ENCODE data around the gene VTI1A.

The VTI1A gene

DNA sequence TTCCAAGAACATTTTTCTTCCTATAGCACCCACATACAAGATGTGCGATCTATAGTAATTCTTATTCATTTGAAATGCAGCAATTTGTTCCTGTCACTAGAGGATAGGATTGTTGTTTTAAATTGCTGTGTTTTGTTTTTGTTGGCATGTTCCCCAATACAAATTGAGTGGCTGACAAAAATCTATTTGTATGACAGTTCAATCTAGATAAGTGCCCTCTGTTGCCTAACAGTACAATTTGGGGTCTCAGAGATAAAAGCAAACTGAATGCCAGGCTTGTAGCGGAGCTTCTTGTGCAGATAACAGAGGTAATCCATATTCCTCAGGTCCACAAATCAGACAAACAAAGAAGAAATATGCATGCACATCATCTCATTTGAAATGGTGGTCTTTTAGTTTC, 68.8 kb downstream of the VTI1A start:
- no peaks in the 10 kb centered on the region for H3K27me3 ChIP-seq (ENCODE audit: control insufficient read depth, insufficient read depth, low read length)
- peaks cover 17% of the 10 kb centered on the region for H3K4me1 ChIP-seq (ENCODE audit: control insufficient read depth, insufficient read depth, low read length)
- no peak overlapping the region for H3K9ac ChIP-seq (ENCODE audit: low read length)
- no peaks in the 10 kb centered on the region for H3K9me3 ChIP-seq (ENCODE audit: control insufficient read depth, low read length)
- H3K4me3 ChIP-seq (ENCODE audit: low read length) = no peak overlapping the region
- no peaks in the 10 kb centered on the region for H3K36me3 ChIP-seq (ENCODE audit: control insufficient read depth, insufficient read depth, low read length)

DNA sequence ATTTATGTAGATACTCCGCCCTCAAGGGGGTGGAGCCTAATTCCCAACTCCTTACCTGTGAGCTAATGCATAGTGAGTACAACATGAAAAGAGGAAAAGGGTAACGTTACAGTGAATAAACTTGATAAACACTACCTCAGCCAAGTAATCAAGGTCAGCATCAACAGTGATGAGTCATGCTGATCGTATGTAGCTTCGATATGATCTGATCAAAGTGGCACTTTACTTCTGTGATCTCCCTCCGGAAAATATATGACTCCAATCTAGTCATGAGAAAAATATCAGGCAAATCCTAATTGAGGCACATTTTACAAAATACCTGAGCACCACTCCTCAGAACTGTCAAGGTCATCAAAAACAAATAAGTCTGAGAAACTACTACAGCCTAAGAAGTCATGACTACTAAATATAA, 70.4 kb downstream of the VTI1A start:
- Histone ChIP-seq H3K4me3 (ENCODE audit: low read length) (no peak overlapping the region), H3K4me1 (ENCODE audit: control insufficient read depth, insufficient read depth, low read length) (peaks cover 17% of the 10 kb centered on the region), H3K27me3 (ENCODE audit: control insufficient read depth, insufficient read depth, low read length) (no peaks in the 10 kb centered on the region), H3K9ac (ENCODE audit: low read length) (no peak overlapping the region), H3K36me3 (ENCODE audit: control insufficient read depth, insufficient read depth, low read length) (no peaks in the 10 kb centered on the region), H3K9me3 (ENCODE audit: control insufficient read depth, low read length) (no peaks in the 10 kb centered on the region)

DNA sequence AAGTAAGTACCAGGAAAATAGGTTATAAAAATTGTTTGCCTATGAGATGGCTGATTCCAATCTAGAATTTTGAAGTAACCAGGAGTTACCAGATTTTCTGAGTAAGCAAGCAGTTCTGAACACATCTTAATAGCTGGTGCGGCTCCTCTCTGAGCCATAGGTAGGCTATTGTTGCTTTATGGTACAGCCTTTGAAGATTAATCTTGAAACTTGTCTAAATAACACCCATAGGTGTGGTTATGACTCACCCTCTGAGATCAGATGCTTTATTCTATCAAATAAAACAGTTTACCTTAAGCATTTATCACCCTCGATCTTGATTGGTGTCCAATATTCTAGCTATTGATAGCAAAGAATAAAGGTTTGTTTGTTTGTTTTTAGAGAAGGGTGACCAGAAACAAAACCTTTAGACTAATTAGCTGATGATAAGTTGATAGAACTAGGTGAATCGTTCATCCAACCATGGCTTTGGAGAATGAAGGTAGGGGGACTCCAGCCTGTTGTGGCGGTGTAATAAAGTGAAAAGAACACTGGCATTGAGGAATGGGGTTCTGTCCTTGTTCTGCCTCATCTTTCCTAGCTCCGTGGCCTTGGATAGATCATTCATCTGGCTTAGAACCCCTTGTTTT, 72.2 kb downstream of the VTI1A start:
- Histone ChIP-seq H3K9me3 (ENCODE audit: control insufficient read depth, low read length) (no peaks in the 10 kb centered on the region), H3K4me1 (ENCODE audit: control insufficient read depth, insufficient read depth, low read length) (peaks cover 17% of the 10 kb centered on the region), H3K4me3 (ENCODE audit: low read length) (no peak overlapping the region), H3K27me3 (ENCODE audit: control insufficient read depth, insufficient read depth, low read length) (no peaks in the 10 kb centered on the region), H3K9ac (ENCODE audit: low read length) (no peak overlapping the region), H3K36me3 (ENCODE audit: control insufficient read depth, insufficient read depth, low read length) (no peaks in the 10 kb centered on the region)

DNA sequence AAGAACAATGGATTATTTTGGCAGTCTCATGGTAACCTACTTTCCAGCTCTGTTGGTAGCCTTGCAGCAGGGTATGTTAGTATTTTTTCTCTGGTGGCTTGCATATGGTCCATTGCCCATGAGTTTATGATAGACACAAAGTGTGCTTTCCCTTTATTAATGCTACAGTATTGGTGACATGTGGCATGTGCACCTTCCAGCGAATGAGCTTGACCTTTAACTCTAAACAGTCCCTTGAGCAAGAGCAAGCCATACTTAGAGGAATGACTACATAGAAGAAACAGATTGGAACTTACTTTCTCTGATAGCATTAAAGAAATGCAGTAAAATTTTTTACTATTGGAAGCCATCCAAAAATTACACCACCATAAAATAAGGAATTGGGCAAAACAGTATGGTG, 73.9 kb downstream of the VTI1A start:
- Histone ChIP-seq H3K4me1 (ENCODE audit: control insufficient read depth, insufficient read depth, low read length) (peaks cover 17% of the 10 kb centered on the region), H3K9ac (ENCODE audit: low read length) (no peak overlapping the region), H3K4me3 (ENCODE audit: low read length) (no peak overlapping the region), H3K36me3 (ENCODE audit: control insufficient read depth, insufficient read depth, low read length) (no peaks in the 10 kb centered on the region), H3K27me3 (ENCODE audit: control insufficient read depth, insufficient read depth, low read length) (no peaks in the 10 kb centered on the region), H3K9me3 (ENCODE audit: control insufficient read depth, low read length) (no peaks in the 10 kb centered on the region)

DNA sequence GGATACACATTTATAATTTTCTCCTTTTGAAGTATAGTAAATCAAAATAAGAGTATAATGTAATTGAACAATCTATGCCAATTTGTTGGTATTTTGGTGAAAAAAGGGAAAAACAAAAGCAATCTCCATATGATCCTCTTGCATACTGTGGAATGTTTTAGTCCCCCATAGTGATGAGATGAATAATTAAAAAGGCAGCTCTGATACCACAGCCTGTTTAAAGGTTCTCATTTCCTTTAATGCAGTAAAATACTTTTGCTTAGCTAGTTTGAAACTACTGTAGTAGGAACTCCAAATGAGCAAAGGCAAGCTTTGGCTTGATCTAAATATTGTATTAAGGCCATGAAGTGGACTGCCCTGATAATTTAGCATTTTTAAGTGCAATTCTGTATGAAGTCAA, 77.6 kb downstream of the VTI1A start:
- Histone ChIP-seq H3K4me3 (ENCODE audit: low read length) (no peak overlapping the region), H3K27me3 (ENCODE audit: control insufficient read depth, insufficient read depth, low read length) (no peaks in the 10 kb centered on the region), H3K9ac (ENCODE audit: low read length) (no peak overlapping the region), H3K9me3 (ENCODE audit: control insufficient read depth, low read length) (no peaks in the 10 kb centered on the region), H3K4me1 (ENCODE audit: control insufficient read depth, insufficient read depth, low read length) (no peaks in the 10 kb centered on the region), H3K36me3 (ENCODE audit: control insufficient read depth, insufficient read depth, low read length) (no peaks in the 10 kb centered on the region)

DNA sequence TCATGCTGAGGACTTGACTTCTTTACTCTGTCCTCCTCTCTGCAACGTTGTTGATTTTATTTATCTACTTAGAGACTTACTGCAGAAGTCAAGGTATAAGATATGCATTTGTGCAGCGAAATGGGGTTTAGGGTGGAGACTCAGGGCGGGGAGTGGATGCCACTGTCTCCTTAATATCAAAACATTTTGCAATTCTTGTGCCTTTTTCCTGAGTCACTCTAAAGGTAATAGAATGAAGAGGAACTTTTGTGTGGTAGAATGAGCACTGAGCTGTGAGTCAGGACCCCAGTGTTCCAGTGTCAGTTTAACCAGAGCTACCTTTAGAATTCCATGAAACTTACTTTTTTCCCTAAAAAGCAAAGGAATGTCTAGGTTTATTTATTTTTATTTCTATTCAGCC, 78.2 kb downstream of the VTI1A start:
- Histone ChIP-seq H3K4me1 (ENCODE audit: control insufficient read depth, insufficient read depth, low read length) (no peaks in the 10 kb centered on the region), H3K27me3 (ENCODE audit: control insufficient read depth, insufficient read depth, low read length) (no peaks in the 10 kb centered on the region), H3K36me3 (ENCODE audit: control insufficient read depth, insufficient read depth, low read length) (no peaks in the 10 kb centered on the region), H3K9ac (ENCODE audit: low read length) (no peak overlapping the region), H3K4me3 (ENCODE audit: low read length) (no peak overlapping the region), H3K9me3 (ENCODE audit: control insufficient read depth, low read length) (no peaks in the 10 kb centered on the region)

DNA sequence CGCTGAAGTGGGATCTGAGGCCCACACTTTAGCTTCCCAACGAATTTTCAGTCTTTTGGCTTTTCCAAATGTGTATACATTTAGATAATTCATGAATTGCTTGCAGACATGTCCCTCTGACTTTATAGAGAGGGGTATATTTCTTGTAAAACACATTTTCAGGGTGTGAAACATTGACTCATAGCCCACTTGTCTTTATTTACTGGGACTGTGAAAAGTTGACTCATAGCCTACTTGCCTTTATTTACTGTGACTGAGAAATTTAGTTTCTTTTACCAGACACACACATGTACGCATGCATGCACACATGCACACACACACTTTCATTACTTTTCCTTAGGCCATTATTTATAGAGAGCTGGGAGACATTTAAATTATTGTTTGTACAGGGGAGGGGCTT, 79.1 kb downstream of the VTI1A start:
- H3K9me3 ChIP-seq (ENCODE audit: control insufficient read depth, low read length) = no peaks in the 10 kb centered on the region
- H3K9ac ChIP-seq (ENCODE audit: low read length) = no peak overlapping the region
- no peak overlapping the region for H3K4me3 ChIP-seq (ENCODE audit: low read length)
- H3K4me1 ChIP-seq (ENCODE audit: control insufficient read depth, insufficient read depth, low read length) = no peaks in the 10 kb centered on the region
- no peaks in the 10 kb centered on the region for H3K36me3 ChIP-seq (ENCODE audit: control insufficient read depth, insufficient read depth, low read length)
- no peaks in the 10 kb centered on the region for H3K27me3 ChIP-seq (ENCODE audit: control insufficient read depth, insufficient read depth, low read length)

DNA sequence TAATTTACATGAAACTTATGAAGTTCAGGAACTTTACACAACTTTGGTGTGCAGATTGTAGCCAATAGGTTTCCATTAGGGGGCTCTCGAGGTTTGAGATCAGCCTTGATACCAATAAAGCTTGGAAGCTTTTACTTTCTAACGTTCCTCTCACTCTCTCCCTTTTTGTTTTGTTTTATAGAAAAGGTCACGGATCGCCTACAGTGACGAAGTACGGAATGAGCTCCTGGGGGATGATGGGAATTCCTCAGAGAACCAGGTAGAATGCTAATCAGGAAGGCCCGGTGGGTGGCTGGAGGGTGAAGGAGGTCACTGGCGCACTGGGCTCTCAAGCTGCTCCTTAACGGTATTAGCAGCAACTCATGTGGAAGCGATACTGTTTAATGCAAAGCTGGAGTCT, 79.9 kb downstream of the VTI1A start:
- Histone ChIP-seq H3K4me3 (ENCODE audit: low read length) (no peak overlapping the region), H3K9me3 (ENCODE audit: control insufficient read depth, low read length) (no peaks in the 10 kb centered on the region), H3K36me3 (ENCODE audit: control insufficient read depth, insufficient read depth, low read length) (no peaks in the 10 kb centered on the region), H3K4me1 (ENCODE audit: control insufficient read depth, insufficient read depth, low read length) (no peaks in the 10 kb centered on the region), H3K9ac (ENCODE audit: low read length) (peak overlapping the region; percentile 20), H3K27me3 (ENCODE audit: control insufficient read depth, insufficient read depth, low read length) (no peaks in the 10 kb centered on the region)

DNA sequence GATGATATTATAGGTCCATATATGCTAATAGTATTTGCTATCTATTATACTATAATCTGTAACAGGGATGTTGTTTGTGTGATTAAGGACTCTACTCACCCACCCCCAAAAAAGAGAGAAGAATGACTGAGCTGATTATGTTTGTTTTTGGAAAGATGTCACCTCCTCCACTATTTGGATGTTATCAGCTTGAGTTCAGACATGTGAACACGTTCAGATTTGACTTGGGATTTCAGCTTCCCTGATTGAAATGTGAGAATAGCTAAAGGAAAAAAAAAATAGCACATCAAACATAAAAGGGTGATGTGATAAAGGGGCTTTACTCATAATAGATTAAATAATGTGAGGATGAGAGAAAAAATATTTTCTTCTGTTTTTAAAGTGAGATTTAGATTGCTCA, 81.2 kb downstream of the VTI1A start:
- Histone ChIP-seq H3K9me3 (ENCODE audit: control insufficient read depth, low read length) (no peaks in the 10 kb centered on the region), H3K27me3 (ENCODE audit: control insufficient read depth, insufficient read depth, low read length) (no peaks in the 10 kb centered on the region), H3K4me3 (ENCODE audit: low read length) (no peak overlapping the region), H3K36me3 (ENCODE audit: control insufficient read depth, insufficient read depth, low read length) (no peaks in the 10 kb centered on the region), H3K4me1 (ENCODE audit: control insufficient read depth, insufficient read depth, low read length) (no peaks in the 10 kb centered on the region), H3K9ac (ENCODE audit: low read length) (no peak overlapping the region)

DNA sequence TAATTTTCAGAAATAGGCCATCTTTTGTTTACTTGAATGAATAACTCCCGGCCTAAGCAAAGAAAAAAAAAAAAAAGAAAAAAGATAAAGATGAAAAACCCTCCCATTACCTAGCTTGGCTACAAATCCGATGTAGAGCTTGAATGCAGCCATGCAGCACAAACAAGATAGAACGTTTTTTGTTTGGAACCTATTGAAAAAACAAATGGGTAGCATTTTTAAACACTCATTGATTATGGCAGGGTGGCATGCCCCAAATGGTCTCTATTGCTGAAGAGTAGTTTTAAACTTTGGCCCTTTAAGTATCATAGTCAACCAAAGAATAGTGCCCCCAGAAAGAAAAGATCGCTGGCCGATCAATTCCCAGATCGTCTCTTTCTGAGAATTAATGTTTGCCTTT, 84.4 kb downstream of the VTI1A start:
- Histone ChIP-seq H3K4me3 (ENCODE audit: low read length) (no peak overlapping the region), H3K27me3 (ENCODE audit: control insufficient read depth, insufficient read depth, low read length) (no peaks in the 10 kb centered on the region), H3K4me1 (ENCODE audit: control insufficient read depth, insufficient read depth, low read length) (no peaks in the 10 kb centered on the region), H3K9me3 (ENCODE audit: control insufficient read depth, low read length) (no peaks in the 10 kb centered on the region), H3K9ac (ENCODE audit: low read length) (no peak overlapping the region), H3K36me3 (ENCODE audit: control insufficient read depth, insufficient read depth, low read length) (no peaks in the 10 kb centered on the region)

DNA sequence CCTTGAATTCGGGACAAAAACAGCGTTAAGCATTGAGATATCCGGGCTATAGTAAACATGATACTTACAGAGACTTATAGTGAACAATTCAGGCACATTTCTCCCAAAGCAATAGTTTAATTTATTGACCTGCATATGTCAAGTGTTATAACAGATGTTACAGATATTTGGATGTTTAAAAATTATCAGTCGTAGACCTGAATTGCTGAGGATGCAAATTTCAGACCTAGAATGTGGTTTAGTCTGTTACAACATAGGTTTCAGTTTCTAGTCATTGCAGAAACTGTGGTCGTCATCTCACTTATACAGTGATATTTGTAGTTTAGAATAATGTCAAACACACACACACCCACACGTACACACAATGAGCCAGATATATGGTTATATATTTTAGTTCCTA, 85.2 kb downstream of the VTI1A start:
- no peak overlapping the region for H3K9ac ChIP-seq (ENCODE audit: low read length)

DNA sequence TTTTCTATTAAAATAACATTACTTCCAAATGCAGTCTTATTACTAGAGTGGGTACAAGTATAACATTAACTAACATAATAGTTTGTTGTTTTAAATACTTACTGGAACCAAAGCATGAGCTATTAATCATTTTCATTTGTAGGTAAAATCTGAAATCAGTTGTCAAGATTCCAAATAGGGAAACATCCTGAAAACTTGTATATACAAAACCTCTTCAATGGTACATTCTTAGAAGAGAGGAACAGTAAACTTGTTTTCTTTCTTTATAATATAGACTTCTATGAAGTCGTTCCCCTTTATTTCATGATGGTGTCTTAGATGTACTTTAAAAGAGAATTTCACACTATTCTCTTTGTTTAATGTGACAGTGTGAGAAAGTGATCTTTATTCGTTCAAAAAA, 85.9 kb downstream of the VTI1A start:
- no peaks in the 10 kb centered on the region for H3K9me3 ChIP-seq (ENCODE audit: control insufficient read depth, low read length)
- H3K4me3 ChIP-seq (ENCODE audit: low read length) = no peak overlapping the region
- H3K4me1 ChIP-seq (ENCODE audit: control insufficient read depth, insufficient read depth, low read length) = no peaks in the 10 kb centered on the region
- H3K9ac ChIP-seq (ENCODE audit: low read length) = no peak overlapping the region
- no peaks in the 10 kb centered on the region for H3K36me3 ChIP-seq (ENCODE audit: control insufficient read depth, insufficient read depth, low read length)
- H3K27me3 ChIP-seq (ENCODE audit: control insufficient read depth, insufficient read depth, low read length) = no peaks in the 10 kb centered on the region

More for the DNA sequence above, 85.2 kb downstream of the VTI1A start:
- Histone ChIP-seq H3K36me3 (ENCODE audit: control insufficient read depth, insufficient read depth, low read length) (no peaks in the 10 kb centered on the region), H3K27me3 (ENCODE audit: control insufficient read depth, insufficient read depth, low read length) (no peaks in the 10 kb centered on the region), H3K4me3 (ENCODE audit: low read length) (no peak overlapping the region), H3K9me3 (ENCODE audit: control insufficient read depth, low read length) (no peaks in the 10 kb centered on the region), H3K4me1 (ENCODE audit: control insufficient read depth, insufficient read depth, low read length) (no peaks in the 10 kb centered on the region)

DNA sequence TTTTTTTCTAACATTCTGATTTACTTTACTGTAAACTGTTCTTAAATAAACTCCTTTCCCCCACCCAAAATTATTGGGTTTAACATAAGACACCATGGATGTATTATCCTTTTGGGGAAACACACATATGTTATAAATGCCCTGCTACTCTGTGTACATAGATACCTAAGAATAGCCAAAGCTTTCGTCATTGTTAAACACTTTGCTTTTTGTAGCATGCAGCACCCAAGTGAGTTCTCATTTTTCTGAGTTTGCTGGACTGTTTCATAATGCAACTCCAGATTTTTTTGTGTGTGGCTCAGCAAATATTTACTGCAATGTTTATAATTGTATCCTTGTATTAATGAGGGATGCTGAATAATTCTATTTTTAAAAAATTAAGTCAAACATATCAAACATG, 86.9 kb downstream of the VTI1A start:
- Histone ChIP-seq H3K9ac (ENCODE audit: low read length) (no peak overlapping the region), H3K4me1 (ENCODE audit: control insufficient read depth, insufficient read depth, low read length) (no peaks in the 10 kb centered on the region), H3K27me3 (ENCODE audit: control insufficient read depth, insufficient read depth, low read length) (no peaks in the 10 kb centered on the region), H3K36me3 (ENCODE audit: control insufficient read depth, insufficient read depth, low read length) (no peaks in the 10 kb centered on the region), H3K4me3 (ENCODE audit: low read length) (no peak overlapping the region), H3K9me3 (ENCODE audit: control insufficient read depth, low read length) (no peaks in the 10 kb centered on the region)

Measured in mucosa of stomach (tissue), 1 donor.